PC-3 (cell line): ENCODE results near the gene ASCC2. TPM values are rescaled to one million over a fixed set of nuclear protein-coding genes. Genes with fewer than 3 reads are reported as not detected.

Experiments
- ATAC-seq: fragments of 200-7000 bp; cut with Tn5 transposase; 2 replicates; pipeline ENCODE4 v1.9.1; 2020; ENCODE audit warnings: mild to moderate bottlenecking, moderate library complexity
- BruUV-seq: library from RNA; stranded (reverse); fragments of 400-500 nt; replicated peaks from 2 replicates; lab custom pipeline; 2021; lab: Mats Ljungman, UMichigan
- CTCF ChIA-PET: fragments of 300-600 bp; sonication (Branson Sonifier 250); formaldehyde crosslinking; loops from one replicate; lab custom pipeline; 2022; ENCODE audit warnings: antibody characterized with exemption; lab: Charles Lee
- POLR2A ChIA-PET: fragments of 300-600 bp; sonication (Branson Sonifier 250); formaldehyde crosslinking; loops from one replicate; lab custom pipeline; 2022; ENCODE audit warnings: antibody characterized with exemption; ENCODE audit not compliant: unreplicated experiment; lab: Charles Lee
- DNase-seq: peaks from one replicate; pipeline ENCODE4 v3.0.0-alpha.2; 2015
- H2AFZ ChIP-seq: fragments of 300-600 bp; sonication (generic); 2 replicates; pipeline ENCODE4 v1.6.0; 2016; ENCODE audit warnings: antibody characterized with exemption, low read length
- H3F3A ChIP-seq: fragments of 300-600 bp; sonication (generic); one replicate; pipeline ENCODE4 v1.6.0; 2017; ENCODE audit warnings: antibody characterized with exemption, low read length, control low read depth, mild to moderate bottlenecking; ENCODE audit not compliant: unreplicated experiment
- H3K27ac ChIP-seq: fragments of 300-600 bp; sonication (generic); 2 replicates; pipeline ENCODE4 v1.5.1; 2016; ENCODE audit warnings: mild to moderate bottlenecking, low read length
- H3K27me3 ChIP-seq: fragments of 300-600 bp; sonication (generic); 2 replicates; pipeline ENCODE4 v1.6.1; 2016; ENCODE audit warnings: low read length, mixed read lengths
- H3K36me3 ChIP-seq: fragments of 300-600 bp; sonication (generic); 2 replicates; pipeline ENCODE4 v1.6.1; 2016; ENCODE audit warnings: low read depth, mixed run types, low read length, mixed read lengths
- H3K4me1 ChIP-seq: fragments of 300-600 bp; sonication (generic); 2 replicates; pipeline ENCODE4 v1.5.1; 2016; ENCODE audit warnings: low read length; ENCODE audit not compliant: insufficient read depth
- H3K4me2 ChIP-seq: fragments of 300-600 bp; sonication (generic); 2 replicates; pipeline ENCODE4 v1.6.0; 2016; ENCODE audit warnings: low read length
- H3K4me3 ChIP-seq: fragments of 300-600 bp; sonication (generic); 2 replicates; pipeline ENCODE4 v1.5.1; 2016; ENCODE audit warnings: mild to moderate bottlenecking, low read length, mixed read lengths
- H3K79me2 ChIP-seq: fragments of 300-600 bp; sonication (generic); 2 replicates; pipeline ENCODE4 v1.6.1; 2017; ENCODE audit warnings: low read length, mixed read lengths
- H3K9ac ChIP-seq: fragments of 300-600 bp; sonication (generic); 2 replicates; pipeline ENCODE4 v1.6.0; 2016; ENCODE audit warnings: mild to moderate bottlenecking, low read length
- H3K9me2 ChIP-seq: fragments of 300-600 bp; sonication (generic); replicated peaks from 2 replicates; pipeline ENCODE4 v1.6.1; 2016; ENCODE audit warnings: mixed run types, low read length, mixed read lengths
- H3K9me3 ChIP-seq: fragments of 300-600 bp; sonication (generic); 2 replicates; pipeline ENCODE4 v1.6.1; 2016; ENCODE audit warnings: low read length, mixed read lengths
- H4K20me1 ChIP-seq: fragments of 300-600 bp; sonication (generic); 2 replicates; pipeline ENCODE4 v1.6.1; 2016; ENCODE audit warnings: low read length, mixed read lengths
- CTCF ChIP-seq: fragments of 300-600 bp; sonication (generic); conservative IDR thresholded peaks from 2 replicates; pipeline ENCODE4 v1.5.1; 2017; ENCODE audit warnings: antibody characterized with exemption, low read depth, mild to moderate bottlenecking, low read length
- EZH2 ChIP-seq: fragments of 300-600 bp; sonication (generic); IDR thresholded peaks from one replicate; pipeline ENCODE4 v1.6.1; 2017; ENCODE audit warnings: antibody characterized with exemption, mild to moderate bottlenecking, low read length; ENCODE audit not compliant: unreplicated experiment
- EZH2phosphoT487 ChIP-seq: fragments of 300-600 bp; sonication (generic); IDR thresholded peaks from 2 replicates; pipeline ENCODE4 v1.6.1; 2018; ENCODE audit warnings: mild to moderate bottlenecking, antibody characterized with exemption, low read length, borderline replicate concordance
- intact Hi-C: fragments of 100-400 bp; cut with micrococcal nuclease; formaldehyde crosslinking; loops from 2 replicates; pipeline ENCODE4 v1.9.0; 2023
- total RNA-seq: library from RNA; depleted of rRNA; stranded (reverse); fragments of >200 nt; gene quantifications from 2 replicates; pipeline ENCODE4 v1.2.3, GENCODE V29; 2014

The ASCC2 gene
- total RNA-seq, 1 experiment from 2014 or later: 37.0 TPM

- intact Hi-C loops: loop anchor here (2.0 to 10.0 kb wide), 2 partner anchors 67 to 137 kb away; no protein-coding TSS in a partner anchor
- H3K27ac ChIP-seq: peak within 1 kb of the TSS; percentile 79
- H3K9me2 ChIP-seq: no peaks in the 10 kb centered on the region
- H3K4me1 ChIP-seq: peaks cover 9% of the 10 kb centered on the region; the same call in 1 of the 2 replicates
- TSS peak; percentile 81 for BruUV-seq
- peaks cover 4% of the 10 kb centered on the region for H3F3A ChIP-seq
- H3K4me3 ChIP-seq: peak within 1 kb of the TSS; percentile 100
- ATAC-seq (peak; percentile 64), DNase-seq (peak; percentile 82)
- POLR2A ChIA-PET: interaction anchor here (0.6 to 0.7 kb wide), 3 partner anchors 33 to 56 kb away, joined by 3 to 10 read pairs (median 5); no protein-coding TSS in a partner anchor
- peak within 1 kb of the TSS; percentile 98 for H2AFZ ChIP-seq
- peak within 1 kb of the TSS; percentile 99 for H3K9ac ChIP-seq
- H4K20me1 ChIP-seq: no peaks in the 10 kb centered on the region
- CTCF ChIA-PET: interaction anchor here (0.7 kb wide), 1 partner anchor 310 kb away, joined by 3 read pairs; no protein-coding TSS in a partner anchor
- peaks cover 5% of the 10 kb centered on the region for H3K36me3 ChIP-seq
- H3K4me2 ChIP-seq: peak within 1 kb of the TSS; percentile 91
- TF ChIP-seq EZH2phosphoT487 (no peak), EZH2 (no peak), CTCF (no peak)
- H3K27me3 ChIP-seq: no peaks in the 10 kb centered on the region
- H3K79me2 ChIP-seq: peaks cover 41% of the 10 kb centered on the region
- H3K9me3 ChIP-seq: no peaks in the 10 kb centered on the region
Measured at GRCh38 chr22:29767171-29768051, 70.7 kb downstream of the ASCC2 start, which contains the start of gene UQCR10. Gene UQCR10 (plus strand): TSS chr22:29767369. CDS start chr22:29767399, 30 bp downstream.

- Histone ChIP-seq H3K9me3 (no peaks in the 10 kb centered on the region), H3K27me3 (no peaks in the 10 kb centered on the region), H3K4me3 (peak within 1 kb of the TSS; percentile 100), H3K9me2 (no peaks in the 10 kb centered on the region), H3F3A (peaks cover 4% of the 10 kb centered on the region), H3K36me3 (peaks cover 5% of the 10 kb centered on the region), H3K27ac (peak within 1 kb of the TSS; percentile 79), H3K9ac (peak within 1 kb of the TSS; percentile 99), H3K4me2 (peak within 1 kb of the TSS; percentile 91), H3K79me2 (peaks cover 41% of the 10 kb centered on the region), H4K20me1 (no peaks in the 10 kb centered on the region), H2AFZ (peak within 1 kb of the TSS; percentile 98), H3K4me1 (peaks cover 9% of the 10 kb centered on the region; the same call in 1 of the 2 replicates)
- POLR2A ChIA-PET: interaction anchor here (0.6 to 0.7 kb wide), 3 partner anchors 34 to 55 kb away, joined by 3 to 10 read pairs (median 5); no protein-coding TSS in a partner anchor
- TF ChIP-seq CTCF (no peak), EZH2 (no peak), EZH2phosphoT487 (no peak)
- intact Hi-C loops: loop anchor here (2.0 to 10.0 kb wide), 2 partner anchors 66 to 138 kb away; no protein-coding TSS in a partner anchor
- ATAC-seq (peak; percentile 96), DNase-seq (peak; percentile 94)
- CTCF ChIA-PET: interaction anchor here (0.7 kb wide), 1 partner anchor 310 kb away, joined by 3 read pairs; no protein-coding TSS in a partner anchor
- TSS peak; percentile 67 for BruUV-seq
Measured at GRCh38 chr22:29766632-29767170, 71.4 kb downstream of the ASCC2 start, which contains the start of gene ZMAT5. Gene ZMAT5 (minus strand): TSS chr22:29767007. CDS start chr22:29748544, 18,463 bp downstream.
